IPS DF 19.7 (cell line): ENCODE data around the gene REXO5.
"Not testable (repeated sequence)": the region's sequence is repeated elsewhere in the genome, so short reads cannot be mapped to it uniquely, and the experiment has no call there.

ENCODE experiments used
- DNase-seq: peaks from one replicate; pipeline ENCODE4 v3.0.0-alpha.2; 2013; ENCODE audit warnings: low read depth, low spot score

REXO5 gene

DNA sequence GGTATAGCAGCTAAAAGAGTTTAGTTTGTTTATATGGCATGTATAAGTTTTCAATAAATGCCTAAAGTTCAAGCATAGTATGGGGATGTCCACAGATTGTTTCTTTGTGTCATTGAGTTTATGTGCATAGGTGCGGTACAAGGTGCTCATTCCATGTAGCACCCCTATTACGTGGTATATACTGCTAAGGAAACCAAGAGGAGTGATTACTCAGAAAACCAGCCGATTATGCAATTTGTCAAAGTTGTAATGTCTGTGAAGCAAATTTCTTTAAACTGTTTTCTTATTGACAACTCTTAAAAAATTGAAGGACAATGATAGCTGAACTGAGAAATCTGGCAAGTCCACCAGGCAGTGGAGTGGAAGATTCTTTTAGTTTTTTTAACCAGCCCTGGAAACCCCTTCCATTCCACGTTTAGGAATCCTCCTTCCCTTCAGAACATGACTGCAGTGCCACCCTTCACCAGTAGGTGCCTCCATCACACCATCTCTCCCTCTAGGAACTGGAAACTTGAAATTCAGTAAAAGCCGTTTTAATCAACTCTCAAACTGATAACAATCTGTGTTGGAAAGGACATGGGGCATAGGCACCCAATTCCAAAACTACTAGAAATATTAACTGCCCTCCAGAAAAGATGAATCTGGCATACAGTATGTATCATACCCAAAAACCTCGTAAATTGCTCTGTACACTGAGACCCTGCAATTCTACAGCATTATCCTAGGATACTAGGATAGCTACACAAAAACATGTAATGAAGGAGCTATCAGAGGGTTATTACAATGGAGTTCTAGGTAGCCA, 43.5 kb downstream of the REXO5 start:
- peak; percentile 17 for DNase-seq

DNA sequence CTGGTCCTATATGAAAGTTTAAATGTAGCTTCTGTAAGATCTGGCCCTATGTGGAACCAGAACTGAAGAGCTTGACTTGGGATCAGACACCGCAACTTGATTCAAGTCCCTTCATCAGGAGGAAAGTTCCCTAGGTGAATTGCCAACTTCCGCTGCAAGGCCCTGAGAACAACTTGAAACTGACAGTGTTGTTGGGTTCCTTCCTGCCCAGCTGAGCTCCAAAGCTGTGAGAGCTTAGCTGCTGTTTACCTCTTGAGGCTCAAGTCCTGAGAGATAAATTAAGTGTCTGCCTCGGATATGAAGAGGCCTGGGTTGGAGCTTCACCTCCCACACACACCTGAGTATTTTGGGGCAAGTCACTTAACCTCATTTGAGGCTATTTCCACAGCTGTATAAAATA, 44.7 kb downstream of the REXO5 start:
- no peak for DNase-seq

DNA sequence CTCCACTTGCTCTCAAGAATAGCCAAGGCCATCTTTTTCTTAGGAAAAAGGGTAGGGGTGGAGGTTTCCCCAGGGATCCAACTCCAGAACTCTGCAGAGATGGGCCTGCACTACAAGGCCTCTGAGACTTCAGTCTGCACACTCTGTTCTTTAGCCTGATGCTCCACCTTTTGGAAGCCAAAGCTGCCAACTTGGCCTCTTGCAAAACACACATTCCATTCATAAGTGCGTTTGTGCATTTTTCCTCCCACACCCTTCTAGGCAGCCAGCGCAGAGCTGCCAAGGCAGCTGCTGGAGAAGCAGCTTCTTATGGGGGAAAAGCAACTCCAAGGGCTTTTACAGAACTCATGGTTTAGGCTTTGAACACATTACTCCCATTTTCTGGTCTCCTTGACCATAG, 45.3 kb downstream of the REXO5 start:
- DNase-seq, result no peak

GRCh38 chr16:20853143-20853542, 46.8 kb downstream of the REXO5 start:
- DNase-seq, result no peak

GRCh38 chr16:20853981-20854620, 47.8 kb downstream of the REXO5 start:
- DNase-seq, result no peak

GRCh38 chr16:20854963-20855362, 48.6 kb downstream of the REXO5 start:
- DNase-seq, result no peak

DNA sequence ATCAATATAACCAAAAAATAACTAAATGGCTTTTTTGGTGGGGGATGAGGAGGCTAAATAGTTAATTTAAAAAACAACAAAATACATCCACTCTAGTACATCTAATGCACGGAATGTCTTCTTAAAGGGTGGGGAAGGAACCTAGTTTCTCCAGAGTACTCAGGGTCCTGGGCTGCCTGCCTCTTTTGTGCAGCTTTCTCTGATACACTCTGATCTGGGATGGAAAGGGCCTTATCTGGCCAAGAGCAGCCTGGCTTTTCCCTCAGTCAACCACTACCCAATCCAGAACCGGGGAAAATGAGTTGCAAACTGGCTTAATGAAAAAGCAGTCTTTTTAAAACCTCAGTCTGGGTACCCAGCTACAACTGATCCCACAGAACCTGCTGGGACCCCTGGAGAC, 51.0 kb downstream of the REXO5 start:
- DNase-seq, result no peak

GRCh38 chr16:20859229-20859628, 52.9 kb downstream of the REXO5 start:
- DNase-seq, result no peak

DNA sequence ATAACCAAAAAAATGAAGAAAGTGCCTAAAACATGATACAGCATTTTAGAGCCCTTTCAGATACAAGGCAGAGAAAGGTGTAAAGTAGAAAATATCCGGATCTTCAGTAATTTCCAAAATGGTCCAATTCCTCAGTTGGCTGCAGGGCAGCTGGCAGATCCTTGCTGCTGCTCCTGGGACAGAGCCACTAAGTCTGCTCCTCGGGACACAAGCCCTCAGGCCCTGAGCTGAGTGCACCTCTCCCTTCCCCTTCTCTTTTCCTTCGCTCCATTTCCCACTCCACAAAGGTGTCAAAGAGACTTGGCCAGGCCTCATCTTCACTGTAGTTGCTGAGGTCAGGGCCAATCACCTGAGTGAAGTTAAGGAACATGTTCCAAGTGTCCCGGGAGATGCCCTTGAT, 53.4 kb downstream of the REXO5 start:
- DNase-seq, result no peak

- no peak for DNase-seq
Measured at GRCh38 chr16:20860361-20860760, 54.0 kb downstream of the REXO5 start.

- DNase-seq, result not testable (repeated sequence)
Measured at GRCh38 chr16:20860995-20861394, 54.7 kb downstream of the REXO5 start.

GRCh38 chr16:20862162-20862960, 56.0 kb downstream of the REXO5 start:
- DNase-seq, result no peak

DNA sequence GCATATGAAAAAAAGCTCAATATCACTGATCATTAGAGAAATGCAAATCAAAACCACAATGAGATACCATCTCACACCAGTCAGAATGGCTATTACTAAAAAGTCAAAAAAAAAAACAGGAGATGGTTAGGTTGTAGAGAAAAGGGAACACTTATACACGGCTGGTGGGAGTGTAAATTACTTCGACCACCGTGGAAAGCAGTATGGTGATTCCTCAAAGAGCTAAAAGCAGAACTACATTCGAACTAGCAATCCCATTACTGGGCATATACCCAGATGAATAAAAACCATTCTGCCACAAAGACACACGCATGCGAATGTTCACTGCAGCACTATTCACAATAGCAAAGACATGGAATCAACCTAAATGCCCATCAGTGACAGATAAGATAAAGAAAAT, 58.0 kb downstream of the REXO5 start:
- DNase-seq, result not testable (repeated sequence)

GRCh38 chr16:20865420-20866131, 59.2 kb downstream of the REXO5 start:
- DNase-seq, result no peak

GRCh38 chr16:20866145-20866772, 59.9 kb downstream of the REXO5 start:
- DNase-seq, result no peak

- no peak for DNase-seq
Measured at GRCh38 chr16:20866801-20867200, 60.5 kb downstream of the REXO5 start.

- DNase-seq, result no peak
Measured at GRCh38 chr16:20867585-20867984, 61.3 kb downstream of the REXO5 start.

DNA sequence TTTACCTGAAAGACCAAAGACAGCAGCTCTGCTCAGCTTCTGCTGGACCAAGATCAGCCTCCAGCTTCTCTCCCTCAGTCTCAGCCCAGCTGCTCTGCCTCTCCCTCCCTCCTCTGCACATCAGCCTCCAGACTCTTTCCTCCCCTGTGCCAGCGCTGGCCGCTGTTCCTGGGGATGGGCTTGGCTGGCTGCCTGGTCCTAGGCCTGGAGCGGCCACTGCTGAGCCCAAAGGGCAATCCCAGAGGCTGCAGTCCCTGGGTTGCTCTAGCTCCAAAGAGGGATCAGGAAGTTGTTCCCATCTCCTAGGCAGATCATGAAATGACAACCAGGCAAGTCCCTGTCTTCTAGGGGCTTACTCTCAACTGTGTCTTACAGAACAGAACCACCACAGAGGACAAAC, 62.6 kb downstream of the REXO5 start:
- no peak for DNase-seq

GRCh38 chr16:20870122-20870820, 63.9 kb downstream of the REXO5 start:
- DNase-seq, result no peak

GRCh38 chr16:20871258-20871657, 64.9 kb downstream of the REXO5 start:
- DNase-seq, result no peak
